IPS-18c (cell line): Measurements from ENCODE around the gene TMEM108.

ENCODE experiments used
- H3K4me3 ChIP-seq: 2 replicates; pipeline ENCODE4 v1.7.0; 2013; ENCODE audit warnings: low read depth, mild to moderate bottlenecking, low read length, moderate library complexity; ENCODE audit not compliant: insufficient read depth
- H3K9me3 ChIP-seq: one replicate; pipeline ENCODE4 v1.6.1; 2013; ENCODE audit warnings: mild to moderate bottlenecking, low read length, moderate library complexity; ENCODE audit not compliant: control insufficient read depth, insufficient read depth

Gene TMEM108

DNA sequence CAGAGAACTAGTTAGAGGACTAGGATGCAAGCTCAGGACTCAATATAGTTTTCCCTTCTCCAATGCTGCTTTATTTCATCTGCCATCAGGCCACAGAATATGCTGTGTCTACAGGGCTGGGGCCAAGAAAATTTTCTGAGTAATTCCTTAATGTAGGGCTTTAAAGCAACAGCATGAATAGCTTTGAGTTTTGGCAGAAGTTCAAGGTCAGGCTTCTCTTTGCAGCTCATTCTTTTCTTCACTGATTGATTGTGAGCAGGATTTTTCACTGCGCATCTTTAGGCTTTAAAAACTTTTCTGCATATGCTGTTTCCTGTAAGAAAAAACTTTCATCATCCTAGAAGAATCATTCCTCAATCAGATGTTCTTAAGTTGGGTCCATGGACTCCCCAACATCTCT lies 4.6 kb downstream of the TMEM108 start:
- no peak overlapping the region for H3K4me3 ChIP-seq
- H3K9me3 ChIP-seq, result no peaks in the 10 kb centered on the region

DNA sequence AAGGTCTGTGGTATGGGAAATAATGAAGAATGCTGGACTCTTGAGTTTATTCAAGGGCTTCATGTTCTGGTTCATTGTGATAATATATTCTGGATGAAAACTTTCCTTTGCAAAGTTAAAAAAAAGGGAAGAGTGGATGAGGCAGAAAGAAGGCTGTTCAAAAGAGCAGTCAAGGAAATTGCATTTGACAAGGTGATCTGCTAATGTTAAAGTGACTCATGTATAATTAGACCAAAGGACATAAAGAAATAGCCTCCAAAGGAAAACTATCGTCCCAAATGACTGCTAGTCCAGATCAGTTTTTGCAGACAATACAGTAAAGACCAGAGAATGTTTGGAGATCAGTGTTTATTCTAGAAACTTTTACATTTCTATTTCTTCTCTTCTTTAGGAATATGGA lies 9.8 kb downstream of the TMEM108 start:
- no peak overlapping the region for H3K4me3 ChIP-seq
- no peaks in the 10 kb centered on the region for H3K9me3 ChIP-seq

DNA sequence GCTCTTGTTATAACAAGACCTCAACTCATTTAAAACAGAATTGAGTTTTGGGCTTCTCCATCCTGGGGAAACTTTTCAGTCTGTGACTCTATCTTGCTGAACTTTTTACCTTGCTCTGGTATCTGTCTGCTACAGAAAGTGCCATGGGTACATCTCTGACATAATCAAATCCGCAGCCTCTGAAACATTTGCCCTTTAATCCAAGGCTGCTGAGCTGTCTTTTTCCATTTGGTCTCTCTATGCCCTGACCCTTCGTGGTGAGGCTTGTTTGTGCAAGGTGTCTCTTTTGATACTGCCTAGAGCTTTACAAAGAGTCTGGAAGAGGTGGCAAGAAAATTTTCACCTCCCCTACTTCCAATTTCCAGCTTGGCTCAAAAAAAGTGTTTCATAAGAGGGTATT lies 11.3 kb downstream of the TMEM108 start:
- no peak overlapping the region for H3K4me3 ChIP-seq
- H3K9me3 ChIP-seq, result no peaks in the 10 kb centered on the region

DNA sequence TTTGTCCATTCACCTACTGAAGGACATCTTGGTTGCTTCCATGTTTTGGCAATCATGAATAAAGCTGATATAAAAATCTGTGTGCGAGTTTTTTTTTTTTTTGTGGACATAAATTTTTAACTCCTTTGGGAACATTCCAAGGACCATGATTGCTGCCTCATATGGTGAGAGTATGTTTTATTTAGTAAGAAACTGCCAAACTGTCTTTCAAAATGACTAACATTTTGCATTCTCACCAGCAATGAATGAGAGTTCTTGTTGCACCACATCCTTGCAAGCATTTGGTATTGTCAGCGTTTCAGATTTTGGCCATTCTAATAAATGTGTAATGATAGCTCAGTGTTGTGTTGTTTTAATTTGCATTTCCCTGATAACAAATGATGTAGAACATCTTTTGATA lies 12.7 kb downstream of the TMEM108 start:
- no peak overlapping the region for H3K4me3 ChIP-seq
- H3K9me3 ChIP-seq, result no peaks in the 10 kb centered on the region

DNA sequence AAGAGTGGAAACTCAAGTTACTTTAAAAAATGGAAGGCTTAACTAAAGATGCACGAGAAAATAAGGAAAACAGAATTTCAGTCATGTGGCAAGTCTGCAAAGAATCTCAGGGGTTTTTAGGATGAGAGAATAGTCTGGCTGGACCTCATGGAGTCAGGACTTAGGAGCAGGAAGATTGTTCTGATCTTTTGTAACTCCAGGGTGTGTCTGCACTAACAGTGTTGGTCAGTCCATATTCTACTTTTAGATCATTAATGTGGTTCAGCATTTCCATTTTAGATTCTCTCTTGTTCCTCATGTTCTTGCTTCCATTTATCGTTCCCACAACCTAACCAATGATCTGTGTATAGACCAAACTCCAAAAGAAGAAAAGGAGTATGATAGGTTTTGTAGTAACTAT lies 15.3 kb downstream of the TMEM108 start:
- no peaks in the 10 kb centered on the region for H3K9me3 ChIP-seq

DNA sequence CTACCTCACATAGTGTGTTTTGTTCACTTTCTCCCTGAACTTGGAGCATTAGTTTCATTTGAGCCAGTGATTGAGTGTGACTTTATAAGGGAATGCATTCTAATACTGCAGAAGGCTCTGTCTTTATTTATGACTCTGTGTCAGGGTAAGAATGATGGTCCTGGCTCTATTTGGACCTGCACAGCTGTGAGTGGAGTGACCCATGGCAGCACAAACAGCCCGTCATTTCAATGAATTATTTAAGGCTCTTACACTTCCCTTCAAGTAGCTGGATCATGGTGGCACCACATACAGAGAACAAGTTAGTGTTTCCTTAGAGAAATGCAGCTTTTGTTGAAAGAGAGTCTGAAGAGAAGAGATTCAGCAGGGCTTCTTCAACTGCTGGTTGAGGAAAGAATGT lies 16.4 kb downstream of the TMEM108 start:
- Histone ChIP-seq H3K9me3 (no peaks in the 10 kb centered on the region), H3K4me3 (no peak overlapping the region)

More for the DNA sequence above, 15.3 kb downstream of the TMEM108 start:
- H3K4me3 ChIP-seq, result no peak overlapping the region

DNA sequence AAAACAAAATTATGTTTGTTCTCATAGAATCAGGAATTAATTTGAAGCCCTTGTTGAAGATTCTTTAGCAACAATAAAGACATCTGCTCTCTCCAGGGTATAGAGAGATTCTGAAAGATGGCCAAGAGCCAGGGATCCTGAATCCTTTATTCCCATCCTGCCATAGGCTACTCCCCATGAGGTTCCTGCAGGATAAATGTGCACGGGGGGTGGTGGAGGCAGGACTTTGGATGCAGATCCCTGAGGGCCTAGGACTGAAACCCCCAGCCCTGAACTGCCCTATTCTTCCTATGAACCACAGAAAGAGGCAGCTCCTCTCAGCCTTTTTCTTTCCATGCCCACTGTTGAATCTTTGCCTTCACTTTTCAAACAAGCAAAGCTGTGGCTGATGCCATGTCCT lies 17.1 kb downstream of the TMEM108 start:
- no peak overlapping the region for H3K4me3 ChIP-seq

DNA sequence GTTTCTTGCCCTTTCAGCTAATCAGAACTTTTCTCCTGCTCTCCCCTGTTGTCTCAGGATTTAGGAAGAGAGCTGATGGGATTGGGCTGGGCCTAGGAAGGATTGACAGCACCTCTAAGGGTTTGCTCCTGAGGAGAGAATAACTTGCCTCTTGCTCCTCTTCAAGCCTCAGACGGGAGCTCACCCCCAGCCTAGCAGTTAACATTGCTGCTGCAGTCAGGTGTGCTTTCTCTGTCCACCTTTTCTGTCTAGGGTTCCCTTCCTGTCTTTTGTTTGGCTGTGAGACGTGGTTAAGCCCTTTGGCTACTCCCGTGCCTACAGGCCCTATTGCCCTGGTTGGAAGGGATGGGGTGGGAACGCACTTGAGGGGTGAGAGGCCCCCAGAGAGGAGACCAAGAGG lies 20.1 kb downstream of the TMEM108 start:
- no peak overlapping the region for H3K4me3 ChIP-seq
- H3K9me3 ChIP-seq, result no peaks in the 10 kb centered on the region

More for the DNA sequence above, 17.1 kb downstream of the TMEM108 start:
- H3K9me3 ChIP-seq, result no peaks in the 10 kb centered on the region

DNA sequence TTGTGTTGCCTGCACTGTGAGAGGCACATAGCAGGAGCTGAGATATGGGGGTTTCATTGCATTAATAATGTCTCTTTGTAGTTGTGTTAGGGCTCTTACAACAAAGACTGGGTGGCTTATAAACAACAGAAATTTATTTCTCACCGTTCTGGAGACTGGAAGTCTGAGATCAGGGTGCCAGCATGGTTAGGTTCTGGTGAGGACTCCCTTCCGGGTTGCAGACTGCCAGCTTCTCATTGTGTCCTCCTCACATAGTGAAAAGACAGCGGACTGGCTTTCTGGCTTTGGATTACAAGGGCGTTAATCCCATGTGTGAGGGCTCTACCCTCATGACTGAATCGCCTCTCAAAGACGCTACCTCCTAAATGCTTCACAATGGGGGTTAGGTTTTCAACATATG lies 20.6 kb downstream of the TMEM108 start:
- H3K9me3 ChIP-seq, result no peaks in the 10 kb centered on the region
- no peak overlapping the region for H3K4me3 ChIP-seq

DNA sequence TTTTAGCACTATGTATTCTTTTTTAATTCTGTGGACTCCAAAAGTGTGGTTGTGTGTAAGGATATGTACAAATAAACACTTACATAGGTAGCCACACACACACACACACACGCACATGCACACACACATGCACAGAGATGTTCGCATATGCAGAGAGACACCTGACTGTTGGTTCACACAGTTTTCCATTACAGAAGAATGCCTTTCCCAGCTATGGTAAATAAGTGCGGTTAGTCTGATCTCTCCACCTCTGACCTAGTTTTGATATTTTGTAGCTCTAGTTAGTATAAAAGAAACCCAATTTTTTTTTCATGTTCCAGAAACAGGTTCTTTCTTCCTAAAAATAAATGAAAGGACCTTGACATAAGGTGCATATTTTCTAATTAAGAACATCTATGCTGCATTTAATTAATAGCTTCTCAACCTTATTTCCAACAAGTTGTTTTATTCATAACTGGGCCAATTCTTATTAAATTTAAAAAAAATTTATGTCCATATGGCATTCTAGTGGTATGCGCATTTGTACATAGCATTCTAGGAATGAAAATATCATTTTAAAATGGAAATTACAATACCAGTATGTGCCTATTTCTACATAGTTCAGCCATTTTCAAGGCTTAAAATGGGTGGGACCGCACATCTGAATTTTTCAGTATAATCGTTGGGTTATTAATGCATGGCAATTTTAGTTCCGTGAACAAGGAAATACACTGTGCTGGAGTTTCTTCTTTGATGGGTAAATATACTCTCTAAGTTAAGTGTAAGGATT lies 27.2 kb downstream of the TMEM108 start:
- no peaks in the 10 kb centered on the region for H3K9me3 ChIP-seq
- no peak overlapping the region for H3K4me3 ChIP-seq

DNA sequence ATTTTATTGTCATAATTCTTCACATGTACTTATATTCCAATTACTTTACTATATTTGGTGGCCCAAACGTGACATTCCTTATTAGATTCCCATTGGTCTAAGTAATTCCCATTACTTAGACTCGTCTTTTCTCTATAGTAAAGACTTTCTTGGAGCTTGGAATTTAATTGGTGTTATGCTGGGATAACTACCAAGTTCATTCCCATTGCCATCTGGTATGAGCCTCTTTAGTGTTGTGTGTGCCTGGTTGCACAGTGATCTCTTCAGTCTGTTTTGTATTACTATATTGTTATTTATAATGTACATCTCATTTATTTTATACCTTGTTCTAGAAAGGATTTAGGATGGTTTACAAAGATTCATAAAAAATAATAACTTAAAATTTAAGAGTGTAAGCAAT lies 27.8 kb downstream of the TMEM108 start:
- H3K9me3 ChIP-seq, result no peaks in the 10 kb centered on the region
- H3K4me3 ChIP-seq, result no peak overlapping the region

DNA sequence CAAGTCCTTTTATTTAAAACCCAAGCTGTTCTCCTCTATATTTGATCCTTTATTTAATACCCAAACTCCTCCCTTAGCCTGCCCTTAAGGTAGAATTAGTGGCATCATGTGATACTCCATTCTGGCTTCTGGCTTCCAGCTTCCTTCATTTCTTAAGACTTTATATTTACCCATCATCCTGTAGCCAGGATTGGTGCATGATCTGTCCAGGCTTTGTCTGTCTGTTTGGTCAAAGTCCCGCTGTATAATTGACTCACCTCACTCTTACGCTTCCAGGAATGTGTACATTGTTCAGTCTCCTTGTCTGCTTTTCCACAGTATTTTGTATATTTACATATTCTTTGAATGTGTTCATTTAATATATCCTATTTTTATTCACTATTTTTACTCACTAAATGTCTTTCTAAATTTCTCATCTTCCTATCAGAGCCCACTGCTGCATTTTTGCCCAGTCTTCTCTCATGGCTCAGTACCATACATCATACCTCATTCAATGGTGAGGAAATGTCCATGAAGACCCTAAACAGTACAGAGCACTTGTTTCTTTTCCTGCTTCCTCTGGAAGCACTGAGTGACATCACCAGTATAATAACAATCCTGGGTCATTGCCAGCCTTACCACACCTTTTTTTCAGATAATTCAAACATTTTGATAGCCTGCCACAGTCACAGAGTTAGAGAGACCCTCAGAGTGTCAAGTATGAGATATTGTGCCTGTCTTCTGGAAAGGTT lies 31.5 kb downstream of the TMEM108 start:
- Histone ChIP-seq H3K9me3 (no peaks in the 10 kb centered on the region), H3K4me3 (no peak overlapping the region)

DNA sequence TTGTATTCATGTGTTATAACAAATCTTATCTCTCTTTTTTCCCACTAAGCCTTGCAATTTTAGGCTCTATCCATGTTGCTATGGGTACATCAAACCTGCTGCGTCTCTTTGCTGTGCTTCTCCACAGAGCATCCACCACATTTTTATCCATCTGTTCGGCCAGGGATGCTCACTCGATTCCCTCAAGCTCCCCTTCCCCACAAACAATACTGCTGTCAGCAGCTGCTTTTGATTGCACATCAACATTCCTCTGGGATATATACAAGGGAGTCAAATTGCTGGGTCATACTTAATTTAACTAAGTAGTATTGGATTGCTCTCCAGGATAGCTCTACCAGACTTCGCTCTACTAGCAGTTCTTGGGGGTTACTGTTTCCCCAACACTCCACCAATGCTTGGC lies 36.8 kb downstream of the TMEM108 start:
- H3K9me3 ChIP-seq, result no peaks in the 10 kb centered on the region
- H3K4me3 ChIP-seq, result no peak overlapping the region

DNA sequence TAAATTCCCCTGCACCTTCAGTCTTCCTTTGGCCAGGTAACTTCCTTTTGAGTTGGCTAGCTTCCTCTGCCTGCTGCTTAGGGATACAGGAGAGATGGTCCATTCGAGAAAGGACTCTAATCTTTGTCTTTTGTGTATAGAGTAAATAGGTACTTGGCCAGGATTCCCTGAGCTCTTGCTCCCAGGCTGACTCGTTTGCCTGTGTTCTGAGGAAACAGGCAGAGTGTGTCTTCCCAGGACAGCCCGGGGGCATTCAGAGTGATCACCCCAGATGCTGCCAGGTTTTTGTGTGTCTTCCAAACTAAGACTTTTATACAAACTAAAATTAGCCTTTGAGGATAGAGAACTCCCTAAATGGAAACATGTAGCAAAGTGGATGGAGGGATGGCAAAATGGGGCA lies 39.5 kb downstream of the TMEM108 start:
- H3K4me3 ChIP-seq, result no peak overlapping the region
- H3K9me3 ChIP-seq, result no peaks in the 10 kb centered on the region

DNA sequence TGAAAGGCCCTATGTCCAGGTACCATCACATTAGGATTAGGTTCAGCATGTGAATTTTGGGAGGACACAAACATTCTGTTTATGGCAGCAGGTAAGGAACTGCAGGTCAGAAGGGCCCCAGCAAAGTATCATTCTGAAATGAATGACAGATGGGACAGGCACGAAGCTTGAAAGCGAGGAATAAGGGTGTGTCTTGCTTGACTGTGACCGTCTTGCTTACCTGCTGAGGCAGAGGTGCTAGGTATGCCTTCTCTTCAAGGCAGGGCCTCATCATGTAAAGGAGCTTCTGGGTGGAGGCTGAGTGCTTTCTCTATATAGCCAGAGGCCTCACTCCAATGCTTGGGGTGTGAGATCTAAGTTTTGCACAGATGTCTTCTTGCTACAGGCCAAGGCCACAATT lies 41.4 kb downstream of the TMEM108 start:
- Histone ChIP-seq H3K9me3 (no peaks in the 10 kb centered on the region), H3K4me3 (no peak overlapping the region)

DNA sequence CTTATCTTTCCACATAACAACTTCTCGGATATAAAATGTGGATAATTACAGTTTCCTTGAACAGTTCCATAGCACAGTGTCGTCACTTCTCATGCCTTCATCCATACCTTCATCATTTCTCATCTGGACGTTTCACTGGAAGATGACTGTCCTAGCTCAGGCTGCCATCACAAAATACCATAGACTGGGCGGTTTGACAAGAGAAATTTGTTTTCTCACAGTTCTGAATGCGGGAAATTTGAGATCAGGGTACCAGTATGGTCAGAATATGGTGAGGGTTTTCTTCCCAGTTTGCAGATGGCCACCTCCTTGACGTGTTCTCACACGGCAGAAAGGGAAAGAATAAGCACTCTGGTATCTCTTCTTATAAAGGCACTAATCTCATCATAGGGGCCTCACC lies 42.8 kb downstream of the TMEM108 start:
- Histone ChIP-seq H3K9me3 (no peaks in the 10 kb centered on the region), H3K4me3 (no peak overlapping the region)

DNA sequence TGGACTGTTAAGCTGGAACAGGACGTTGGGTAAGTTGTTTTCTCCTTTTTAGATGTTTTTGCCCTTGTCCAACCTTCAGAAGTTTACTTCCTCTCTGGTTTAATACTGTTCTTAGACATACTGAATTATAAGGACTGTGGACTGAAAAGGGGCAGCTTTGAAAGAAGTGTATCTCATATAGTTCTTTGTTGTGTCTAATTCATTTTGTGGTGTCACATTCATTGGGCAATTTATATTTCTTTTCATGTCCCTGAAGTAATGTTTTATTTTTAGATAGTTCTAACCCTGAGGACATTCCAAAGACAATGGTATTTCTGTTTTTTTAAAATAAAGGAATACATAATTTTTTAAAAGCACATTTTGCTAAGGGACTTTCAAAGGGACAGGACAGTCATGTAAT lies 45.2 kb downstream of the TMEM108 start:
- H3K9me3 ChIP-seq, result no peaks in the 10 kb centered on the region

DNA sequence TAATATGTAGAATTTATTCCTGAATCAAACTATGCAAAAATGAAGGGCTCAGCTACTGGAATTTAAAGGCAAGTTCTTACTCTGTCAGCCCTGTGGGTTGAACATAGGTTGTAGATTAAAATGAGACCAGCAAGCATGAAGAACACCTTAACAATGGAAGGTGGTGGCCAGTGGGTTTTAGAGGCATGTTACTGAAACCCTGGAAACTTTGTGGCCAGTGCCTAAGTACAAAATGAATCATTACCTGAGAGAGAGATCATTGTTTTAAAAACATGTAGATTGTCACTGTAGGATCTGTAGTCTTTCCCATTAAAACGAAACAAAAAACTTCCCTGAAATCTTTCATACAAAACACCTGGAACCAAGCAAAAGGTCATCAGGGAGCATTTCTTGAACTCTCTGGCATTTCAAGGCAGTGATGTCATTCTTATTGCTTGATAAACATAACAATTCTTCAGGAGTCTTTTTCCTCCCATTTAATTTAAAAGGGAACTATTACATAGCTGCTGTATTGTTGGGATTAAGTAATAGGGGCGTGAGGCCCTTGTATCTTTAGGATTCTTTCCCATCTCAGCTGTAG lies 51.8 kb downstream of the TMEM108 start:
- no peaks in the 10 kb centered on the region for H3K9me3 ChIP-seq

More for the DNA sequence above, 45.2 kb downstream of the TMEM108 start:
- no peak overlapping the region for H3K4me3 ChIP-seq

More for the DNA sequence above, 51.8 kb downstream of the TMEM108 start:
- no peak overlapping the region for H3K4me3 ChIP-seq
